Glutamatergic neuron (in vitro differentiated cells): ENCODE measurements around the gene FES. TPM values are rescaled to one million over a fixed set of nuclear protein-coding genes. Genes with fewer than 3 reads are reported as not detected.

ENCODE experiments used
- DNase-seq: peaks from one replicate; pipeline ENCODE4 v3.0.0; 2022
- H3K27ac Mint-ChIP-seq: one replicate; pipeline ENCODE4 v1.8.0; 2020; ENCODE audit warnings: mild to moderate bottlenecking, mixed read lengths, inconsistent platforms; ENCODE audit not compliant: unreplicated experiment
- H3K27me3 Mint-ChIP-seq: one replicate; pipeline ENCODE4 v1.8.0; 2020; ENCODE audit warnings: mild to moderate bottlenecking, moderate library complexity, mixed read lengths, inconsistent platforms; ENCODE audit not compliant: unreplicated experiment
- H3K36me3 Mint-ChIP-seq: one replicate; pipeline ENCODE4 v1.8.0; 2020; ENCODE audit warnings: mild to moderate bottlenecking, mixed read lengths, inconsistent platforms; ENCODE audit not compliant: unreplicated experiment
- H3K4me1 Mint-ChIP-seq: one replicate; pipeline ENCODE4 v1.8.0; 2020; ENCODE audit warnings: mild to moderate bottlenecking, low read depth, mixed read lengths, inconsistent platforms; ENCODE audit not compliant: unreplicated experiment
- H3K4me3 Mint-ChIP-seq: one replicate; pipeline ENCODE4 v1.8.0; 2020; ENCODE audit warnings: mild to moderate bottlenecking, mixed read lengths, inconsistent platforms; ENCODE audit not compliant: unreplicated experiment
- H3K9me3 Mint-ChIP-seq: one replicate; pipeline ENCODE4 v1.8.0; 2020; ENCODE audit warnings: mild to moderate bottlenecking, moderate library complexity, mixed read lengths, inconsistent platforms; ENCODE audit not compliant: unreplicated experiment
- CTCF ChIP-seq: fragments of 200-600 bp; sonication (generic); IDR thresholded peaks from one replicate; pipeline ENCODE4 v1.5.0; 2021; ENCODE audit not compliant: partially characterized antibody, unreplicated experiment
- total RNA-seq: library from RNA; stranded (reverse); fragmentation: NEBNext Ultra II Directional; extraction: Animal tissue kit (Norgen Biotek cat#: 25700); gene quantifications from one replicate; pipeline ENCODE4 v1.2.1, GENCODE V29; 2021; ENCODE audit not compliant: unreplicated experiment

FES gene
- total RNA-seq, 1 donor from 2014 or later, result 3.3 TPM

GRCh38 chr15:90942354-90943120, 58.2 kb downstream of the FES start:
- no peak for DNase-seq
- Mint-ChIP-seq H3K4me3 (no peak overlapping the region), H3K36me3 (no peaks in the 10 kb centered on the region), H3K27ac (no peak overlapping the region), H3K27me3 (no peaks in the 10 kb centered on the region), H3K4me1 (no peaks in the 10 kb centered on the region), H3K9me3 (peaks cover 2% of the 10 kb centered on the region)
- no peak for TF ChIP-seq CTCF

- Mint-ChIP-seq H3K4me1 (no peaks in the 10 kb centered on the region), H3K9me3 (peaks cover 2% of the 10 kb centered on the region), H3K4me3 (no peak overlapping the region), H3K27ac (no peak overlapping the region), H3K36me3 (no peaks in the 10 kb centered on the region), H3K27me3 (no peaks in the 10 kb centered on the region)
- TF ChIP-seq CTCF, result no peak
- DNase-seq, result no peak
Measured at GRCh38 chr15:90945091-90945490, 60.8 kb downstream of the FES start.

Other genes with a start within 250 kb of the FES start
- 5.4 TPM for gene BLM, start 167.2 kb upstream of the FES start, total RNA-seq
- gene FURIN, start 15.9 kb upstream of the FES start, total RNA-seq, result 26.5 TPM
- gene MAN2A2, start 18.8 kb downstream of the FES start, total RNA-seq, result 81.8 TPM
- 10.7 TPM for gene HDDC3, start 48.0 kb downstream of the FES start, total RNA-seq
- gene UNC45A, start 50.8 kb downstream of the FES start, total RNA-seq, result 65.1 TPM
- gene RCCD1, start 70.4 kb downstream of the FES start, total RNA-seq, result 11.5 TPM
- gene PRC1, start 110.0 kb downstream of the FES start, total RNA-seq, result 42.5 TPM
- gene VPS33B, start 138.1 kb downstream of the FES start, total RNA-seq, result 31.7 TPM
- 7.1 TPM for gene SV2B, start 215.8 kb downstream of the FES start, total RNA-seq